H9 (cell line): ENCODE results near the gene TTYH2. TPM values are rescaled to one million over a fixed set of nuclear protein-coding genes. Genes with fewer than 3 reads are reported as not detected.

Experiments
- DNase-seq: peaks from one replicate; pipeline ENCODE4 v3.0.0-alpha.2; 2017
- H2AFZ ChIP-seq: one replicate; pipeline ENCODE4 v1.6.1; 2013; ENCODE audit warnings: mild to moderate bottlenecking, low read length, control low read depth, moderate library complexity
- H2AK5ac ChIP-seq: 2 replicates; pipeline ENCODE4 v1.6.1; 2013; ENCODE audit warnings: low read length, control low read depth, mixed read lengths; ENCODE audit not compliant: insufficient read length
- H2BK120ac ChIP-seq: one replicate; pipeline ENCODE4 v1.6.1; 2013; ENCODE audit warnings: low read depth, mild to moderate bottlenecking, low read length, control low read depth, inconsistent platforms; ENCODE audit not compliant: poor library complexity, severe bottlenecking
- H2BK12ac ChIP-seq: 2 replicates; pipeline ENCODE4 v1.6.1; 2013; ENCODE audit warnings: low read length, control low read depth, mixed read lengths, low read depth; ENCODE audit not compliant: insufficient read length
- H2BK15ac ChIP-seq: 2 replicates; pipeline ENCODE4 v1.6.1; 2013; ENCODE audit warnings: low read depth, low read length, control low read depth
- H2BK20ac ChIP-seq: one replicate; pipeline ENCODE4 v1.6.1; 2013; ENCODE audit warnings: low read depth, mild to moderate bottlenecking, low read length, control low read depth, inconsistent platforms; ENCODE audit not compliant: poor library complexity, severe bottlenecking
- H2BK5ac ChIP-seq: 2 replicates; pipeline ENCODE4 v1.6.1; 2013; ENCODE audit warnings: low read length, control low read depth, mixed read lengths; ENCODE audit not compliant: insufficient read length
- H3K14ac ChIP-seq: 2 replicates; pipeline ENCODE4 v1.6.1; 2013; ENCODE audit warnings: low read length, control low read depth; ENCODE audit not compliant: insufficient read depth
- H3K18ac ChIP-seq: 2 replicates; pipeline ENCODE4 v1.6.1; 2013; ENCODE audit warnings: low read depth, mild to moderate bottlenecking, mixed read lengths, low read length, control low read depth; ENCODE audit not compliant: insufficient read length
- H3K23ac ChIP-seq: 2 replicates; pipeline ENCODE4 v1.6.1; 2013; ENCODE audit warnings: low read length, control low read depth, mixed read lengths, low read depth; ENCODE audit not compliant: insufficient read length
- H3K23me2 ChIP-seq: 2 replicates; pipeline ENCODE4 v1.6.1; 2013; ENCODE audit warnings: low read depth, mild to moderate bottlenecking, mixed read lengths, low read length, control low read depth; ENCODE audit not compliant: insufficient read length, poor library complexity, severe bottlenecking
- H3K27ac ChIP-seq: 2 replicates; pipeline ENCODE4 v1.5.1; 2013; ENCODE audit warnings: low read length, control low read depth, mixed read lengths, low read depth; ENCODE audit not compliant: insufficient read length
- H3K27me3 ChIP-seq: 2 replicates; pipeline ENCODE4 v1.6.1; 2013; ENCODE audit warnings: low read length, control low read depth, inconsistent platforms; ENCODE audit not compliant: insufficient read depth
- H3K4ac ChIP-seq: 2 replicates; pipeline ENCODE4 v1.6.1; 2013; ENCODE audit warnings: low read depth, mild to moderate bottlenecking, control low read depth, inconsistent platforms, low read length, moderate library complexity
- H3K4me1 ChIP-seq: 2 replicates; pipeline ENCODE4 v1.6.1; 2013; ENCODE audit warnings: low read length, control low read depth, inconsistent platforms; ENCODE audit not compliant: insufficient read depth
- H3K4me2 ChIP-seq: 2 replicates; pipeline ENCODE4 v1.6.1; 2013; ENCODE audit warnings: low read length, control low read depth, mixed read lengths; ENCODE audit not compliant: insufficient read length, insufficient read depth
- H3K56ac ChIP-seq: 2 replicates; pipeline ENCODE4 v1.6.1; 2013; ENCODE audit warnings: low read depth, mild to moderate bottlenecking, mixed read lengths, low read length, control low read depth; ENCODE audit not compliant: insufficient read length
- H3K79me1 ChIP-seq: 2 replicates; pipeline ENCODE4 v1.6.1; 2013; ENCODE audit warnings: low read depth, mild to moderate bottlenecking, moderate library complexity, low read length, control low read depth, inconsistent platforms; ENCODE audit not compliant: insufficient read depth, poor library complexity, severe bottlenecking
- H3K79me2 ChIP-seq: 2 replicates; pipeline ENCODE4 v1.6.1; 2013; ENCODE audit warnings: low read length, control low read depth, inconsistent platforms; ENCODE audit not compliant: insufficient read depth
- H3K9ac ChIP-seq: 2 replicates; pipeline ENCODE4 v1.6.1; 2013; ENCODE audit warnings: low read length, control low read depth, mixed read lengths; ENCODE audit not compliant: insufficient read length; ENCODE audit errors: extremely low read depth
- H3K9me3 ChIP-seq: one replicate; pipeline ENCODE4 v1.6.1; 2013; ENCODE audit warnings: low read depth, low read length, inconsistent platforms; ENCODE audit not compliant: control insufficient read depth
- H3T11ph ChIP-seq: one replicate; pipeline ENCODE4 v1.6.1; 2013; ENCODE audit warnings: mild to moderate bottlenecking, low read length, control low read depth, inconsistent platforms
- H4K20me1 ChIP-seq: one replicate; pipeline ENCODE4 v1.6.1; 2013; ENCODE audit not compliant: control insufficient read depth, insufficient read length, insufficient read depth
- H4K5ac ChIP-seq: 2 replicates; pipeline ENCODE4 v1.6.1; 2013; ENCODE audit warnings: low read depth, mild to moderate bottlenecking, mixed read lengths, low read length, control low read depth; ENCODE audit not compliant: insufficient read length
- H4K8ac ChIP-seq: replicated peaks from 2 replicates; pipeline ENCODE4 v1.6.1; 2013; ENCODE audit warnings: low read length, control low read depth, mixed read lengths, low read depth; ENCODE audit not compliant: insufficient read length
- H4K91ac ChIP-seq: 2 replicates; pipeline ENCODE4 v1.6.1; 2013; ENCODE audit warnings: low read depth, mild to moderate bottlenecking, moderate library complexity, mixed read lengths, low read length, control low read depth; ENCODE audit not compliant: insufficient read length
- H3K27ac Mint-ChIP-seq, 3 experiments: 2 replicates in 2 of 3; 3 replicates in 1 of 3; pipeline ENCODE4 v1.8.0; 2020 to 2021; ENCODE audit warnings: mixed read lengths in 3 of 3, mild to moderate bottlenecking in 1 of 3, moderate library complexity in 1 of 3
- H3K27me3 Mint-ChIP-seq: 2 replicates; pipeline ENCODE4 v1.8.0; 2021; ENCODE audit warnings: low read depth, mild to moderate bottlenecking, moderate library complexity, mixed read lengths
- H3K36me3 Mint-ChIP-seq, 3 experiments: 2 replicates in 2 of 3; 3 replicates in 1 of 3; pipeline ENCODE4 v1.8.0; 2020 to 2021; ENCODE audit warnings: low read depth in 3 of 3, mixed read lengths in 3 of 3; ENCODE audit not compliant: insufficient read depth in 1 of 3
- H3K4me1 Mint-ChIP-seq, 2 experiments: 2 replicates each; pipeline ENCODE4 v1.8.0; 2020; ENCODE audit warnings: mixed read lengths in 2 of 2
- H3K4me3 Mint-ChIP-seq, 2 experiments: 2 replicates in 1 of 2; 3 replicates in 1 of 2; pipeline ENCODE4 v1.8.0; 2020 to 2021; ENCODE audit warnings: mild to moderate bottlenecking in 2 of 2, mixed read lengths in 2 of 2, moderate library complexity in 1 of 2
- H3K9me3 Mint-ChIP-seq, 2 experiments: 2 replicates in 1 of 2; 3 replicates in 1 of 2; pipeline ENCODE4 v1.8.0; 2020; ENCODE audit warnings: mild to moderate bottlenecking in 2 of 2, mixed read lengths in 2 of 2, moderate library complexity in 1 of 2
- WGBS: extraction: QIAGEN DNeasy Blood & Tissue Kit; methylation state at CpG from one replicate; pipeline ENCODE4 v1.1.7; 2013; ENCODE audit warnings: missing lambda C conversion rate, low lambda C conversion rate, mixed read lengths; ENCODE audit not compliant: insufficient read length; ENCODE audit errors: extremely low coverage; 5-methylcytosine and 5-hydroxymethylcytosine counted together
- total RNA-seq: library from RNA; stranded (reverse); gene quantifications from 2 replicates; pipeline ENCODE4 v1.2.1, GENCODE V29; 2021
- TF ChIP-seq, protein P1 (sequence below): fragments of 200-600 bp; sonication (generic); conservative IDR thresholded peaks from 3 replicates; pipeline ENCODE4 v1.8.0; 2021; ENCODE audit warnings: antibody characterized with exemption, mild to moderate bottlenecking

Gene TTYH2
- total RNA-seq, 1 experiment from 2014 or later: 1.6 TPM

DNA sequence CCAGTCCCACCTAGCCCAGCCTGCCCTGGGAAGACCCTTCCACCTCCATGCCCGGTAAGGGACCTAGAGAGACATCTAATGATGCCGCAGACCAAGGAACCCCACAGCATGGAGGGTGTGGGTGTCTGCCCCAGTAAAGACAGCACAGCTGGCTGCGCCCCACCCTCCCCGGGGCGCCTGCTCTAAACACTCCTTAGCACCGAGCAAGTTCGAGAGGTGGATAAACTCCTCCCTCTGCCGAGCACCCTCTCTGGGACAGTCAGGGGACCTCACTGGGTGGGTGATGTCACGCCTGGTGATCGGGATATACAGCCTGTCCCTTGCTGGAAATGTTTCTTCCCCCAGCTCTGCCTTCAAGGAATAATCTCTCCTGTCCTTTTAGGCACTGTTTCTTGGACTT, 43.9 kb downstream of the TTYH2 start:
- H3K27ac Mint-ChIP-seq: no peak overlapping the region
- peaks cover 18 to 23% of the 10 kb centered on the region in 2 experiments for H3K4me1 Mint-ChIP-seq
- no peak overlapping the region for H3K18ac ChIP-seq

More for the DNA sequence above, 43.9 kb downstream of the TTYH2 start:
- no peak for DNase-seq
- H2BK5ac ChIP-seq: no peak overlapping the region
- peaks cover 4% of the 10 kb centered on the region; the same call in 1 of the 2 replicates for H3K4me1 ChIP-seq
- no peak overlapping the region for H2BK12ac ChIP-seq
- WGBS: no CpG with 5 or more reads among the region's 10 CpGs
- H3K9me3 ChIP-seq: no peaks in the 10 kb centered on the region
- H2BK120ac ChIP-seq: no peak overlapping the region
- H3K56ac ChIP-seq: no peak overlapping the region
- Mint-ChIP-seq H3K27me3 (peaks cover 18% of the 10 kb centered on the region), H3K4me3 (no peak overlapping the region), H3K36me3 (peaks cover 0 to 4% (median 0%) of the 10 kb centered on the region in 3 experiments; a peak in 1 of 7 replicates), H3K9me3 (no peaks in the 10 kb centered on the region)
- H3K4ac ChIP-seq: no peak overlapping the region
- no peak overlapping the region for H2BK15ac ChIP-seq
- no peaks in the 10 kb centered on the region for H3K27me3 ChIP-seq
- H4K8ac ChIP-seq: no peak overlapping the region
- no peak overlapping the region for H3K9ac ChIP-seq
- no peaks in the 10 kb centered on the region for H4K20me1 ChIP-seq
- H2AFZ ChIP-seq: no peak overlapping the region
- H4K5ac ChIP-seq: no peak overlapping the region
- no peak overlapping the region for H3K23ac ChIP-seq
- no peak overlapping the region for H2AK5ac ChIP-seq
- no peak overlapping the region for H3K14ac ChIP-seq
- H3K4me2 ChIP-seq: no peak overlapping the region
- TF ChIP-seq, protein P1, sequence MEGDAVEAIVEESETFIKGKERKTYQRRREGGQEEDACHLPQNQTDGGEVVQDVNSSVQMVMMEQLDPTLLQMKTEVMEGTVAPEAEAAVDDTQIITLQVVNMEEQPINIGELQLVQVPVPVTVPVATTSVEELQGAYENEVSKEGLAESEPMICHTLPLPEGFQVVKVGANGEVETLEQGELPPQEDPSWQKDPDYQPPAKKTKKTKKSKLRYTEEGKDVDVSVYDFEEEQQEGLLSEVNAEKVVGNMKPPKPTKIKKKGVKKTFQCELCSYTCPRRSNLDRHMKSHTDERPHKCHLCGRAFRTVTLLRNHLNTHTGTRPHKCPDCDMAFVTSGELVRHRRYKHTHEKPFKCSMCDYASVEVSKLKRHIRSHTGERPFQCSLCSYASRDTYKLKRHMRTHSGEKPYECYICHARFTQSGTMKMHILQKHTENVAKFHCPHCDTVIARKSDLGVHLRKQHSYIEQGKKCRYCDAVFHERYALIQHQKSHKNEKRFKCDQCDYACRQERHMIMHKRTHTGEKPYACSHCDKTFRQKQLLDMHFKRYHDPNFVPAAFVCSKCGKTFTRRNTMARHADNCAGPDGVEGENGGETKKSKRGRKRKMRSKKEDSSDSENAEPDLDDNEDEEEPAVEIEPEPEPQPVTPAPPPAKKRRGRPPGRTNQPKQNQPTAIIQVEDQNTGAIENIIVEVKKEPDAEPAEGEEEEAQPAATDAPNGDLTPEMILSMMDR: no peak
- peaks cover 3% of the 10 kb centered on the region for H3K23me2 ChIP-seq
- no peak overlapping the region for H4K91ac ChIP-seq
- no peak overlapping the region for H3K27ac ChIP-seq
- H3T11ph ChIP-seq: no peak overlapping the region
- no peak overlapping the region for H2BK20ac ChIP-seq
- no peaks in the 10 kb centered on the region for H3K79me2 ChIP-seq
- H3K79me1 ChIP-seq: no peaks in the 10 kb centered on the region
